Kidney (tissue), 14 donors: ENCODE data around the gene NSG2. TPM values are rescaled to one million over a fixed set of nuclear protein-coding genes. Genes with fewer than 3 reads are reported as not detected.

Experiments used
- DNase-seq, 5 donors: peaks; one replicate each; pipeline ENCODE4 v3.0.0-alpha.2; 2013 to 2020
- FAIRE-seq: peaks from 2 replicates; lab custom pipeline; 2012; peaks lifted over from hg19 to GRCh38; lab: Jason Lieb, UNC
- H3K27ac ChIP-seq, 2 donors: one replicate each; pipeline ENCODE4 v1.7.0; 2013; ENCODE audit warnings: low read depth in 2 of 2, low read length in 2 of 2, inconsistent platforms in 1 of 2
- H3K27me3 ChIP-seq: one replicate; pipeline ENCODE4 v1.7.1; 2013; ENCODE audit warnings: low read length, inconsistent platforms; ENCODE audit not compliant: control insufficient read depth, insufficient read depth
- H3K36me3 ChIP-seq, 3 donors: one replicate each; pipeline versions ENCODE4 v1.7.0 to v1.7.1; 2013; ENCODE audit warnings: low read length in 3 of 3, control low read depth in 1 of 3, inconsistent platforms in 1 of 3; ENCODE audit not compliant: insufficient read depth in 3 of 3, control insufficient read depth in 2 of 3
- H3K4me1 ChIP-seq, 3 donors: one replicate each; pipeline versions ENCODE4 v1.7.0 to v1.7.1; 2013; ENCODE audit warnings: low read length in 3 of 3, inconsistent platforms in 1 of 3, low read depth in 1 of 3; ENCODE audit not compliant: control insufficient read depth in 2 of 3, insufficient read depth in 2 of 3
- H3K4me3 ChIP-seq, 3 donors: one replicate each; pipeline versions ENCODE4 v1.7.0 to v1.8.1; 2013; ENCODE audit warnings: low read length in 3 of 3, control low read depth in 1 of 3, inconsistent platforms in 1 of 3
- H3K9ac ChIP-seq, 3 donors: one replicate each; pipeline versions ENCODE4 v1.7.0 to v1.7.1; 2013; ENCODE audit warnings: low read length in 3 of 3, control low read depth in 1 of 3, inconsistent platforms in 1 of 3
- H3K9me3 ChIP-seq, 3 donors: one replicate each; pipeline versions ENCODE4 v1.7.0 to v1.7.1; 2013; ENCODE audit warnings: low read length in 3 of 3, control low read depth in 1 of 3, inconsistent platforms in 1 of 3; ENCODE audit not compliant: control insufficient read depth in 2 of 3, insufficient read depth in 1 of 3
- CTCF ChIP-seq: IDR thresholded peaks from 3 replicates; pipeline ENCODE4 v1.5.1; 2012; ENCODE audit warnings: mild to moderate bottlenecking, moderate library complexity, borderline replicate concordance; ENCODE audit not compliant: insufficient read depth; ENCODE audit errors: extremely low read depth
- intact Hi-C: fragments of 100-400 bp; cut with DNase I; formaldehyde crosslinking; loops from one replicate; pipeline ENCODE4 v1.11.1; 2022
- polyA plus RNA-seq: library from polyadenylated mRNA; stranded (reverse); fragments of 350-450 nt; fragmentation: Illumina TruSeq; extraction: RNeasy Lipid Tissue Mini Kit (QIAGEN cat#74804); gene quantifications from one replicate; pipeline ENCODE4 v1.2.3, GENCODE V29; 2014; ENCODE audit warnings: low read depth, low replicate concordance; ENCODE audit not compliant: insufficient read depth
- total RNA-seq: library from RNA; stranded (reverse); fragmentation: NEBNext Ultra II Directional; extraction: Animal tissue kit (Norgen Biotek cat#: 25700); gene quantifications from one replicate; pipeline ENCODE4 v1.2.1, GENCODE V29; 2021
- donor health status: control.
- donor health status: control.
- donor health status: control.
- donor health status: control.
- donor health status: control.
- donor health status: DM: yes; HTN: yes; CAD: no.
- donor health status: Normal renal cell carcinoma (clear cell type).

The NSG2 gene
- total and polyA plus RNA-seq, 2 donors from 2014 or later = 0.41 TPM; not detected in 1

GRCh38 chr5:174154559-174154958 is 109.1 kb downstream of the NSG2 start:
- DNase-seq (no peak), FAIRE-seq (no peak)
- Histone ChIP-seq H3K9ac (no peak overlapping the region), H3K9me3 (peaks cover 0 to 8% (median 2%) of the 10 kb centered on the region in 3 donors), H3K4me3 (no peak overlapping the region), H3K4me1 (no peaks in the 10 kb centered on the region), H3K27me3 (no peaks in the 10 kb centered on the region), H3K36me3 (no peaks in the 10 kb centered on the region), H3K27ac (no peak overlapping the region)
- no peak for TF ChIP-seq CTCF
- intact Hi-C loops = no loop called here

GRCh38 chr5:174155281-174155680 is 109.8 kb downstream of the NSG2 start:
- no peak for FAIRE-seq
- H3K9me3 ChIP-seq = peaks cover 0 to 8% (median 2%) of the 10 kb centered on the region in 3 donors
- intact Hi-C loops = no loop called here
- H3K36me3 ChIP-seq = no peaks in the 10 kb centered on the region
- no peak overlapping the region for H3K27ac ChIP-seq
- H3K4me1 ChIP-seq = no peaks in the 10 kb centered on the region
- DNase-seq = no peak
- H3K27me3 ChIP-seq = no peaks in the 10 kb centered on the region
- no peak for TF ChIP-seq CTCF
- H3K9ac ChIP-seq = no peak overlapping the region
- H3K4me3 ChIP-seq = no peak overlapping the region

DNA sequence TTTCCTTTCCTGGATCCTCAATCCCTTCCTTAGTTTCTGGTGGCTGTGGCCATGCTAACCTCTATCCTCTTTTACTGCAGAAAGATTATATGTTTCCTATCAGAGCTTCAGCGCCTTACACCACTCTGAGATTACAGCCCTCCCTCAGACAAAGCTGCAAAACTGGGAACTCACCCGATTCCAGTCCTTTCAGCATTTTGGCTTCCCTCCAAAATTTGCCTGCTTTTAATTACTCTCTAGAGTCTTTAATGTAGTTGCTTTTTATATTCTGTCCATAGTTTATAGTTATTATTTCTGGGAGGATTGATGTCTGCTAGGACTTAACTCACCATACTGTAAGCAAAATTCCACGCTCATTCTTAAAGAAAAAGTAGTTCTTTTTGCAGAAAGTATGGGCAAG is 110.2 kb downstream of the NSG2 start:
- TF ChIP-seq CTCF = no peak
- Histone ChIP-seq H3K36me3 (no peaks in the 10 kb centered on the region), H3K9me3 (peaks cover 0 to 8% (median 2%) of the 10 kb centered on the region in 3 donors), H3K9ac (no peak overlapping the region), H3K27me3 (no peaks in the 10 kb centered on the region), H3K4me1 (no peaks in the 10 kb centered on the region), H3K27ac (no peak overlapping the region), H3K4me3 (no peak overlapping the region)
- FAIRE-seq (no peak), DNase-seq (peak in 2 of 5 donors; percentile 2 to 17)
- intact Hi-C loops = no loop called here

- intact Hi-C loops = no loop called here
- H3K9ac ChIP-seq = no peak overlapping the region
- no peaks in the 10 kb centered on the region for H3K4me1 ChIP-seq
- no peak overlapping the region for H3K4me3 ChIP-seq
- FAIRE-seq (no peak), DNase-seq (no peak)
- no peak for TF ChIP-seq CTCF
- H3K27me3 ChIP-seq = no peaks in the 10 kb centered on the region
- H3K27ac ChIP-seq = no peak overlapping the region
- H3K36me3 ChIP-seq = no peaks in the 10 kb centered on the region
- peaks cover 0 to 8% (median 2%) of the 10 kb centered on the region in 3 donors for H3K9me3 ChIP-seq
These were observed 111.5 kb downstream of the NSG2 start for GRCh38 chr5:174157048-174157447.
